Endothelial cell of umbilical vein (primary cell): ENCODE data around the gene PLAAT1. TPM values are rescaled to one million over a fixed set of nuclear protein-coding genes. Genes with fewer than 3 reads are reported as not detected.

ENCODE experiments used
- BruUV-seq: library from RNA; stranded (reverse); fragments of 400-500 nt; replicated peaks from 2 replicates; lab custom pipeline; 2021; lab: Mats Ljungman, UMichigan
- CTCF ChIA-PET: fragments of 300-600, 350-600 bp; sonication (Branson Sonifier 250); formaldehyde crosslinking; loops from one replicate; lab custom pipeline; 2021; ENCODE audit warnings: antibody characterized with exemption, inconsistent platforms; lab: Charles Lee
- POLR2A ChIA-PET: fragments of 300-600, 350-600 bp; sonication (Branson Sonifier 250); formaldehyde crosslinking; loops from one replicate; lab custom pipeline; 2021; ENCODE audit warnings: antibody characterized with exemption, inconsistent platforms; lab: Charles Lee
- DNase-seq: peaks from one replicate; pipeline ENCODE4 v3.0.0-alpha.2; 2011; ENCODE audit warnings: low read depth, low spot score
- FAIRE-seq: peaks from 2 replicates; lab custom pipeline; 2011; peaks lifted over from hg19 to GRCh38; lab: Jason Lieb, UNC
- H2AFZ ChIP-seq: 2 replicates; pipeline ENCODE4 v1.6.0; 2012; ENCODE audit warnings: low read depth, low read length, control low read depth, inconsistent platforms
- H3K27ac ChIP-seq: 2 replicates; pipeline ENCODE4 v1.5.1; 2011; ENCODE audit warnings: low read depth, mild to moderate bottlenecking, control low read depth, low read length, moderate library complexity; ENCODE audit not compliant: insufficient read depth
- H3K27me3 ChIP-seq, 2 experiments: 2 replicates each; pipeline versions ENCODE4 v1.6.0 to v1.6.1; 2011; ENCODE audit warnings: low read length in 2 of 2, mixed read lengths in 1 of 2; ENCODE audit not compliant: control insufficient read depth in 2 of 2, insufficient read depth in 2 of 2
- H3K36me3 ChIP-seq, 2 experiments: 2 replicates in 1 of 2; 3 replicates in 1 of 2; pipeline ENCODE4 v1.5.1; 2011; ENCODE audit warnings: low read length in 2 of 2, mild to moderate bottlenecking in 1 of 2, moderate library complexity in 1 of 2; ENCODE audit not compliant: control insufficient read depth in 2 of 2, insufficient read depth in 2 of 2; ENCODE audit errors: extremely low read depth in 1 of 2
- H3K4me1 ChIP-seq: 3 replicates; pipeline ENCODE4 v1.5.1; 2011; ENCODE audit warnings: mild to moderate bottlenecking, low read length; ENCODE audit not compliant: control insufficient read depth, insufficient read depth; ENCODE audit errors: extremely low read depth
- H3K4me2 ChIP-seq: 2 replicates; pipeline ENCODE4 v1.6.1; 2011; ENCODE audit warnings: low read length, control low read depth, mixed read lengths; ENCODE audit not compliant: insufficient read depth
- H3K4me3 ChIP-seq, 3 experiments: fragments of 200-600 bp in 1 of 3; sonication (generic), shearing (Covaris generic) in 1 of 3; replicated peaks in 1 of 3; 2 replicates each; pipeline ENCODE4 v1.5.1; 2011 to 2016; ENCODE audit warnings: control low read depth in 3 of 3, low read length in 3 of 3, mild to moderate bottlenecking in 2 of 3, inconsistent platforms in 1 of 3, low read depth in 1 of 3, moderate library complexity in 1 of 3; ENCODE audit not compliant: insufficient read depth in 1 of 3
- H3K79me2 ChIP-seq: 2 replicates; pipeline ENCODE4 v1.6.0; 2012; ENCODE audit warnings: low read length, inconsistent platforms; ENCODE audit not compliant: control insufficient read depth, insufficient read depth
- H3K9ac ChIP-seq: replicated peaks from 2 replicates; pipeline ENCODE3; 2011; ENCODE audit warnings: low read length, control low read depth; ENCODE audit not compliant: insufficient read depth; ENCODE audit errors: extremely low read depth
- H3K9me1 ChIP-seq: replicated peaks from 3 replicates; pipeline ENCODE4 v1.6.0; 2011; ENCODE audit warnings: mild to moderate bottlenecking, low read length; ENCODE audit not compliant: control insufficient read depth, insufficient read depth; ENCODE audit errors: extremely low read depth
- H3K9me3 ChIP-seq: replicated peaks from 2 replicates; pipeline ENCODE4 v1.5.1; 2012; ENCODE audit warnings: low read length, inconsistent platforms; ENCODE audit not compliant: control insufficient read depth, insufficient read depth
- H4K20me1 ChIP-seq: replicated peaks from 2 replicates; pipeline ENCODE3; 2011; ENCODE audit warnings: mild to moderate bottlenecking, low read length; ENCODE audit not compliant: control insufficient read depth, insufficient read depth; ENCODE audit errors: extremely low read depth
- CTCF ChIP-seq, 2 donors: IDR thresholded peaks; 1 replicate in 1 of 2; 2 replicates in 1 of 2; pipeline ENCODE4 v1.5.1; 2011; ENCODE audit warnings: low read length in 2 of 2, mild to moderate bottlenecking in 2 of 2, moderate library complexity in 2 of 2, control low read depth in 1 of 2, inconsistent platforms in 1 of 2, low read depth in 1 of 2; ENCODE audit not compliant: insufficient read depth in 1 of 2; ENCODE audit errors: extremely low read depth in 1 of 2
- EZH2 ChIP-seq: IDR thresholded peaks from 2 replicates; pipeline ENCODE4 v1.6.1; 2012; ENCODE audit warnings: borderline replicate concordance, low read depth, mild to moderate bottlenecking, moderate library complexity, low read length, inconsistent platforms; ENCODE audit not compliant: severe bottlenecking
- FOS ChIP-seq: IDR thresholded peaks from 2 replicates; pipeline ENCODE4 v1.6.1; 2011; ENCODE audit warnings: mild to moderate bottlenecking, low read length, moderate library complexity, borderline replicate concordance; ENCODE audit not compliant: insufficient read depth
- GATA2 ChIP-seq: IDR thresholded peaks from 2 replicates; pipeline ENCODE4 v1.7.0; 2011; ENCODE audit warnings: low read depth, mild to moderate bottlenecking, moderate library complexity, mixed read lengths, low read length; ENCODE audit not compliant: insufficient read length, insufficient read depth
- JUN ChIP-seq: IDR thresholded peaks from 2 replicates; pipeline ENCODE4 v1.6.1; 2011; ENCODE audit warnings: borderline replicate concordance, low read depth; ENCODE audit not compliant: insufficient read length, insufficient read depth
- MYC ChIP-seq: IDR thresholded peaks from one replicate; pipeline ENCODE4 v1.6.1; 2011; ENCODE audit warnings: mild to moderate bottlenecking, low read depth, low read length
- POLR2A ChIP-seq: IDR thresholded peaks from 2 replicates; pipeline ENCODE4 v1.6.1; 2012; ENCODE audit warnings: low read depth, mild to moderate bottlenecking, control low read depth, low read length
- POLR2AphosphoS5 ChIP-seq: IDR thresholded peaks from 2 replicates; pipeline ENCODE4 v1.6.1; 2012; ENCODE audit warnings: low read depth, mild to moderate bottlenecking, control low read depth, low read length, moderate library complexity; ENCODE audit not compliant: insufficient read depth
- dilution Hi-C: fragments of 300-500 bp; cut with MboI; formaldehyde crosslinking; loops from one replicate; pipeline ENCODE4 v1.15.0; 2019; ENCODE audit warnings: low sequenced_read_pairs; ENCODE audit not compliant: extremely low pct_ligation_motif_present
- intact Hi-C: fragments of 100-400 bp; cut with micrococcal nuclease; formaldehyde crosslinking; loops from one replicate; pipeline ENCODE4 v1.10.0; 2022
- polyA plus RNA-seq, 4 experiments: library from polyadenylated mRNA; depleted of rRNA in 3 of 4; stranded (reverse) in 3 of 4; unstranded in 1 of 4; fragments of >200 nt; gene quantifications; 2 replicates each; pipeline versions ENCODE4 v1.2.1 to v1.2.3, GENCODE V29; 2011 to 2012; ENCODE audit warnings: missing spikeins in 1 of 4
- total RNA-seq: library from RNA; stranded (reverse); gene quantifications from 2 replicates; pipeline ENCODE4 v1.2.3, GENCODE V29; 2021
- TF ChIP-seq, protein P1 (sequence below): IDR thresholded peaks from 2 replicates; pipeline ENCODE4 v1.6.1; 2011; ENCODE audit not compliant: insufficient read depth, insufficient read length

PLAAT1 gene
- total and polyA plus RNA-seq, 2 donors (not counting 3 experiments of a cell fraction or from before 2014, with no cell fraction given) = 0.58 to 0.75 TPM

- no peak overlapping the region for H3K27ac ChIP-seq
- no peaks in the 10 kb centered on the region for H3K36me3 ChIP-seq
- no peak overlapping the region for H3K4me3 ChIP-seq
- no peak overlapping the region for H3K4me2 ChIP-seq
- no peak for DNase-seq
- H3K27me3 ChIP-seq = no peaks in the 10 kb centered on the region
- intact Hi-C loops (no loop called here), dilution Hi-C loops (no loop called here)
- no peaks in the 10 kb centered on the region for H3K9me3 ChIP-seq
- H2AFZ ChIP-seq = no peak overlapping the region
- H3K4me1 ChIP-seq = no peaks in the 10 kb centered on the region
- no peaks in the 10 kb centered on the region for H3K79me2 ChIP-seq
- no TSS peak for BruUV-seq
- FAIRE-seq = no peak
- ChIA-PET CTCF (no interaction called here), POLR2A (no interaction called here)
- H4K20me1 ChIP-seq = no peaks in the 10 kb centered on the region
- TF ChIP-seq FOS = no peak
- no peak for TF ChIP-seq JUN
- no peak for TF ChIP-seq CTCF (IDR thresholded peaks at IDR 0.05; ENCODE audit: extremely low read depth in 1 of 2, insufficient read depth in 1 of 2, low read depth in 1 of 2, low read length in 2 of 2)
- TF ChIP-seq MYC = no peak
- TF ChIP-seq POLR2A = no peak
- TF ChIP-seq, protein P1, sequence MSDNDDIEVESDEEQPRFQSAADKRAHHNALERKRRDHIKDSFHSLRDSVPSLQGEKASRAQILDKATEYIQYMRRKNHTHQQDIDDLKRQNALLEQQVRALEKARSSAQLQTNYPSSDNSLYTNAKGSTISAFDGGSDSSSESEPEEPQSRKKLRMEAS = no peak
- no peak for TF ChIP-seq GATA2
- no peak for TF ChIP-seq EZH2
- TF ChIP-seq POLR2AphosphoS5 = no peak
- no peaks in the 10 kb centered on the region for H3K9me1 ChIP-seq
- no peak overlapping the region for H3K9ac ChIP-seq
These were observed 28.2 kb upstream of the PLAAT1 start for GRCh38 chr3:193212844-193213243.
